Tibial nerve (tissue), 4 donors: Measurements from ENCODE around the gene ZBTB17.

Experiments used
- CTCF ChIP-seq, 5 experiments: fragments of 200-600 bp in 3 of 5; fragments of 450-650 bp in 2 of 5; sonication (generic) in 3 of 5; IDR thresholded peaks; one replicate each; pipeline ENCODE4 v1.5.1; 2016 to 2019; ENCODE audit warnings: antibody characterized with exemption in 5 of 5, mild to moderate bottlenecking in 3 of 5, moderate library complexity in 2 of 5
- EP300 ChIP-seq, 2 donors: sonication (generic); formaldehyde crosslinking; IDR thresholded peaks; one replicate each; pipeline ENCODE4 v1.6.1; 2017; ENCODE audit warnings: antibody characterized with exemption in 2 of 2, mild to moderate bottlenecking in 1 of 2
- POLR2A ChIP-seq, 2 donors: fragments of 450-650 bp; IDR thresholded peaks; one replicate each; pipeline ENCODE4 v1.6.1; 2017; ENCODE audit warnings: antibody characterized with exemption in 2 of 2, mild to moderate bottlenecking in 2 of 2, moderate library complexity in 2 of 2

- TF ChIP-seq CTCF (IDR thresholded peaks at IDR 0.05) (no peak), POLR2A (IDR thresholded peaks at IDR 0.05) (no peak), EP300 (IDR thresholded peaks at IDR 0.05) (no peak)
Measured at GRCh38 chr1:16018749-16019643, 43.1 kb upstream of the ZBTB17 start.
